ENCODE measurements around the gene CACNA1D.

CACNA1D gene

GRCh38 chr3:53593611-53594010, 99.2 kb downstream of the CACNA1D start:
- Histone ChIP-seq H3K27ac (no peak overlapping the region), H3K36me3 (ENCODE audit: insufficient read depth, low read length) (no peaks in the 10 kb centered on the region), H3K9me3 (ENCODE audit: low read depth, low read length) (no peaks in the 10 kb centered on the region), H3K9ac (ENCODE audit: insufficient read length) (no peak overlapping the region), H3K4me3 (no peak overlapping the region)
- DNase-seq (ENCODE audit: low read depth, low spot score): no peak
- no peak for TF ChIP-seq POLR2AphosphoS5 (IDR thresholded peaks at IDR 0.05; ENCODE audit: borderline replicate concordance, low read depth, low read length)

GRCh38 chr3:53594276-53594675, 99.9 kb downstream of the CACNA1D start:
- Histone ChIP-seq H3K36me3 (ENCODE audit: insufficient read depth, low read length) (no peaks in the 10 kb centered on the region), H3K9ac (ENCODE audit: insufficient read length) (no peak overlapping the region), H3K27ac (no peak overlapping the region), H3K9me3 (ENCODE audit: low read depth, low read length) (no peaks in the 10 kb centered on the region), H3K4me3 (no peak overlapping the region)
- no peak for DNase-seq (ENCODE audit: low read depth, low spot score)
- TF ChIP-seq POLR2AphosphoS5 (IDR thresholded peaks at IDR 0.05; ENCODE audit: borderline replicate concordance, low read depth, low read length) (no peak), EZH2 (IDR thresholded peaks at IDR 0.05) (no peak), FOXP2 (optimal IDR thresholded peaks at IDR 0.05; ENCODE audit: control extremely low read depth, extremely low read length, insufficient read depth) (no peak)

GRCh38 chr3:53595660-53596059, 101.2 kb downstream of the CACNA1D start:
- no peak for DNase-seq (ENCODE audit: low read depth, low spot score)
- Histone ChIP-seq H3K9ac (ENCODE audit: insufficient read length) (no peak overlapping the region), H3K27ac (no peak overlapping the region), H3K4me3 (no peak overlapping the region), H3K36me3 (ENCODE audit: insufficient read depth, low read length) (no peaks in the 10 kb centered on the region), H3K9me3 (ENCODE audit: low read depth, low read length) (no peaks in the 10 kb centered on the region)
- TF ChIP-seq FOXP2 (optimal IDR thresholded peaks at IDR 0.05; ENCODE audit: control extremely low read depth, extremely low read length, insufficient read depth) (no peak), EZH2 (IDR thresholded peaks at IDR 0.05) (no peak), POLR2AphosphoS5 (IDR thresholded peaks at IDR 0.05; ENCODE audit: borderline replicate concordance, low read depth, low read length) (no peak)

- no peak overlapping the region for H3K9ac ChIP-seq (ENCODE audit: insufficient read length)
- no peak overlapping the region for H3K4me3 ChIP-seq
- no peaks in the 10 kb centered on the region for H3K36me3 ChIP-seq (ENCODE audit: insufficient read depth, low read length)
- DNase-seq (ENCODE audit: low read depth, low spot score): no peak
- no peaks in the 10 kb centered on the region for H3K9me3 ChIP-seq (ENCODE audit: low read depth, low read length)
- H3K27ac ChIP-seq: no peak overlapping the region
- TF ChIP-seq POLR2AphosphoS5 (IDR thresholded peaks at IDR 0.05; ENCODE audit: borderline replicate concordance, low read depth, low read length) (no peak), EZH2 (IDR thresholded peaks at IDR 0.05) (no peak), FOXP2 (optimal IDR thresholded peaks at IDR 0.05; ENCODE audit: control extremely low read depth, extremely low read length, insufficient read depth) (no peak)
Observed at GRCh38 chr3:53597136-53597915, 102.9 kb downstream of the CACNA1D start.

- H3K27ac ChIP-seq: no peak overlapping the region
Observed at GRCh38 chr3:53599771-53600170, 105.4 kb downstream of the CACNA1D start.

GRCh38 chr3:53602866-53603265, 108.5 kb downstream of the CACNA1D start:
- no peak overlapping the region for H3K9ac ChIP-seq (ENCODE audit: insufficient read length)
- DNase-seq (ENCODE audit: low read depth, low spot score): no peak
- no peak overlapping the region for H3K4me3 ChIP-seq
- TF ChIP-seq EZH2 (IDR thresholded peaks at IDR 0.05) (no peak), FOXP2 (optimal IDR thresholded peaks at IDR 0.05; ENCODE audit: control extremely low read depth, extremely low read length, insufficient read depth) (no peak), POLR2AphosphoS5 (IDR thresholded peaks at IDR 0.05; ENCODE audit: borderline replicate concordance, low read depth, low read length) (no peak)
- H3K27ac ChIP-seq: no peak overlapping the region
- H3K36me3 ChIP-seq (ENCODE audit: insufficient read depth, low read length): no peaks in the 10 kb centered on the region
- H3K9me3 ChIP-seq (ENCODE audit: low read depth, low read length): no peaks in the 10 kb centered on the region

More at GRCh38 chr3:53599771-53600170, 105.4 kb downstream of the CACNA1D start:
- no peak for DNase-seq (ENCODE audit: low read depth, low spot score)
- no peak for TF ChIP-seq POLR2AphosphoS5 (IDR thresholded peaks at IDR 0.05; ENCODE audit: borderline replicate concordance, low read depth, low read length)
- no peak for TF ChIP-seq FOXP2 (optimal IDR thresholded peaks at IDR 0.05; ENCODE audit: control extremely low read depth, extremely low read length, insufficient read depth)
- TF ChIP-seq EZH2 (IDR thresholded peaks at IDR 0.05): no peak
- Histone ChIP-seq H3K9me3 (ENCODE audit: low read depth, low read length) (no peaks in the 10 kb centered on the region), H3K36me3 (ENCODE audit: insufficient read depth, low read length) (no peaks in the 10 kb centered on the region), H3K4me3 (no peak overlapping the region), H3K9ac (ENCODE audit: insufficient read length) (no peak overlapping the region)

GRCh38 chr3:53604232-53604631, 109.8 kb downstream of the CACNA1D start:
- TF ChIP-seq POLR2AphosphoS5 (IDR thresholded peaks at IDR 0.05; ENCODE audit: borderline replicate concordance, low read depth, low read length) (no peak), FOXP2 (optimal IDR thresholded peaks at IDR 0.05; ENCODE audit: control extremely low read depth, extremely low read length, insufficient read depth) (no peak), EZH2 (IDR thresholded peaks at IDR 0.05) (no peak)
- DNase-seq (ENCODE audit: low read depth, low spot score): no peak
- Histone ChIP-seq H3K9ac (ENCODE audit: insufficient read length) (no peak overlapping the region), H3K9me3 (ENCODE audit: low read depth, low read length) (no peaks in the 10 kb centered on the region), H3K36me3 (ENCODE audit: insufficient read depth, low read length) (no peaks in the 10 kb centered on the region), H3K27ac (no peak overlapping the region), H3K4me3 (no peak overlapping the region)

GRCh38 chr3:53606793-53607192, 112.4 kb downstream of the CACNA1D start:
- Histone ChIP-seq H3K36me3 (ENCODE audit: insufficient read depth, low read length) (no peaks in the 10 kb centered on the region), H3K27ac (no peak overlapping the region), H3K9ac (ENCODE audit: insufficient read length) (no peak overlapping the region), H3K9me3 (ENCODE audit: low read depth, low read length) (no peaks in the 10 kb centered on the region), H3K4me3 (no peak overlapping the region)
- TF ChIP-seq FOXP2 (optimal IDR thresholded peaks at IDR 0.05; ENCODE audit: control extremely low read depth, extremely low read length, insufficient read depth) (no peak), EZH2 (IDR thresholded peaks at IDR 0.05) (no peak)
- DNase-seq (ENCODE audit: low read depth, low spot score): no peak

- Histone ChIP-seq H3K9ac (ENCODE audit: insufficient read length) (no peak overlapping the region), H3K27ac (no peak overlapping the region), H3K9me3 (ENCODE audit: low read depth, low read length) (no peaks in the 10 kb centered on the region), H3K36me3 (ENCODE audit: insufficient read depth, low read length) (no peaks in the 10 kb centered on the region), H3K4me3 (no peak overlapping the region)
- DNase-seq (ENCODE audit: low read depth, low spot score): no peak
- TF ChIP-seq EZH2 (IDR thresholded peaks at IDR 0.05): no peak
- TF ChIP-seq FOXP2 (optimal IDR thresholded peaks at IDR 0.05; ENCODE audit: control extremely low read depth, extremely low read length, insufficient read depth): no peak
- no peak for TF ChIP-seq POLR2AphosphoS5 (IDR thresholded peaks at IDR 0.05; ENCODE audit: borderline replicate concordance, low read depth, low read length)
Observed at GRCh38 chr3:53612508-53612907, 118.1 kb downstream of the CACNA1D start.
